ENCODE measurements around the gene U2AF2. TPM values are rescaled to one million over a fixed set of nuclear protein-coding genes. Genes with fewer than 3 reads are reported as not detected.

U2AF2 gene
- total and polyA plus RNA-seq, 8 donors, result 53.2 to 463 (median 114) TPM

- TF ChIP-seq CTCF (IDR thresholded peaks at IDR 0.05) (no peak), POLR2AphosphoS5 (IDR thresholded peaks at IDR 0.05) (no peak), POLR2A (IDR thresholded peaks at IDR 0.05) (no peak)
- no peak for DNase-seq
- peak overlapping the region in 4 of 5 donors; percentile 1 to 94 (median 80) for H3K27ac ChIP-seq
- no peak overlapping the region for H3K4me3 ChIP-seq
- H3K27me3 ChIP-seq, result no peaks in the 10 kb centered on the region
- no peaks in the 10 kb centered on the region for H3K9me3 ChIP-seq
- 66 to 77% (median 71%) methylated on average over 29 of the region's 29 CpGs for WGBS, 5 donors
- H3K4me1 ChIP-seq, result peaks cover 52 to 80% (median 74%) of the 10 kb centered on the region in 4 donors
- intact Hi-C loops (cut with DNase I; ENCODE audit: low total_unique reads), result no loop called here
- peaks cover 59 to 99% (median 98%) of the 10 kb centered on the region in 4 donors for H3K36me3 ChIP-seq
Measured at GRCh38 chr19:55686311-55687050, 31.6 kb downstream of the U2AF2 start.

- DNase-seq, result peak in 1 of 2 donors; percentile 53
- 66 to 84% (median 69%) methylated on average over 16 to 22 of the region's 22 CpGs for WGBS, 5 donors
- Histone ChIP-seq H3K27me3 (no peaks in the 10 kb centered on the region), H3K36me3 (peaks cover 62 to 99% (median 98%) of the 10 kb centered on the region in 4 donors), H3K27ac (peak overlapping the region; percentile 35 to 94 (median 64)), H3K4me1 (peaks cover 44 to 71% (median 63%) of the 10 kb centered on the region in 4 donors), H3K4me3 (peak overlapping the region in 1 of 4 donors; percentile 1), H3K9me3 (no peaks in the 10 kb centered on the region)
- intact Hi-C loops (cut with DNase I; ENCODE audit: low total_unique reads), result no loop called here
- no peak for TF ChIP-seq POLR2A (IDR thresholded peaks at IDR 0.05)
- TF ChIP-seq EP300 (IDR thresholded peaks at IDR 0.05), result no peak
- TF ChIP-seq POLR2AphosphoS5 (IDR thresholded peaks at IDR 0.05), result no peak
- no peak for TF ChIP-seq CTCF (IDR thresholded peaks at IDR 0.05)
Measured at GRCh38 chr19:55687281-55688201, 32.7 kb downstream of the U2AF2 start.

- H3K36me3 ChIP-seq, result peaks cover 68 to 100% (median 99%) of the 10 kb centered on the region in 4 donors
- intact Hi-C loops (cut with DNase I; ENCODE audit: low total_unique reads), result no loop called here
- H3K4me3 ChIP-seq, result peak overlapping the region in 1 of 4 donors; percentile 11
- peak; percentile 78 to 92 for DNase-seq
- H3K27me3 ChIP-seq, result no peaks in the 10 kb centered on the region
- peak overlapping the region; percentile 35 to 94 (median 64) for H3K27ac ChIP-seq
- no peaks in the 10 kb centered on the region for H3K9me3 ChIP-seq
- H3K4me1 ChIP-seq, result peaks cover 35 to 60% (median 55%) of the 10 kb centered on the region in 4 donors
- no peak for TF ChIP-seq CTCF (IDR thresholded peaks at IDR 0.05)
- peak in 2 of 3 donors; percentile 39 to 54 for TF ChIP-seq POLR2AphosphoS5 (IDR thresholded peaks at IDR 0.05)
- WGBS, 5 donors, result 26 to 55% (median 44%) methylated on average over 16 to 27 of the region's 27 CpGs
Measured at GRCh38 chr19:55688422-55689218, 33.8 kb downstream of the U2AF2 start.

Measured in stomach (tissue), 9 donors.